ENCODE measurements around the gene NBPF4.
"Not testable (repeated sequence)": the region's sequence is repeated elsewhere in the genome, so short reads cannot be mapped to it uniquely, and the experiment has no call there.

NBPF4 gene, protein sequence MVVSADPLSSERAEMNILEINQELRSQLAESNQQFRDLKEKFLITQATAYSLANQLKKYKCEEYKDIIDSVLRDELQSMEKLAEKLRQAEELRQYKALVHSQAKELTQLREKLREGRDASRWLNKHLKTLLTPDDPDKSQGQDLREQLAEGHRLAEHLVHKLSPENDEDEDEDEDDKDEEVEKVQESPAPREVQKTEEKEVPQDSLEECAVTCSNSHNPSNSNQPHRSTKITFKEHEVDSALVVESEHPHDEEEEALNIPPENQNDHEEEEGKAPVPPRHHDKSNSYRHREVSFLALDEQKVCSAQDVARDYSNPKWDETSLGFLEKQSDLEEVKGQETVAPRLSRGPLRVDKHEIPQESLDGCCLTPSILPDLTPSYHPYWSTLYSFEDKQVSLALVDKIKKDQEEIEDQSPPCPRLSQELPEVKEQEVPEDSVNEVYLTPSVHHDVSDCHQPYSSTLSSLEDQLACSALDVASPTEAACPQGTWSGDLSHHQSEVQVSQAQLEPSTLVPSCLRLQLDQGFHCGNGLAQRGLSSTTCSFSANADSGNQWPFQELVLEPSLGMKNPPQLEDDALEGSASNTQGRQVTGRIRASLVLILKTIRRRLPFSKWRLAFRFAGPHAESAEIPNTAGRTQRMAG

DNA sequence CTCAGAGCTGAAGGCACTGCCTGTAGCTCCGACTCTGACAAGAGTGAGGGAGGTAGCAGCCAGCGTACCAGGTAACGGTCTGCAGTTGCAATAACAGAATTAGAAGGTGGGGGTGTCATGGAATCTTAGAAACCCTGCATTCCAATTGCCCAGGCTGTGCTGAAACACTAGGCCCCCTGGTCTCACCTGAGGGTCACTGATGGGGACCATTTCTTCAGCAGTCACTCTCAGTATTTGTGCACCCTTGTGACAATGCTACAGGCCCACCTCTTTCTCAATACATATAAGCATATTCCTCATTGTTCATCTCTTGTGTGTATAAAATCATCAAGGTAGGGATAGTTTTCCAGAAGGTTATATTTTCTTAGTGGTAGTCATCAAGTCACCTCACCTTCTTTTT lies at the start of gene NBPF4:
NBPF4 (minus strand) TSS at position 101 of the 400 bp plus-strand sequence. CDS start 315 bp downstream, outside the sequence.
- not testable (repeated sequence) for DNase-seq (ENCODE audit: low read depth)

DNA sequence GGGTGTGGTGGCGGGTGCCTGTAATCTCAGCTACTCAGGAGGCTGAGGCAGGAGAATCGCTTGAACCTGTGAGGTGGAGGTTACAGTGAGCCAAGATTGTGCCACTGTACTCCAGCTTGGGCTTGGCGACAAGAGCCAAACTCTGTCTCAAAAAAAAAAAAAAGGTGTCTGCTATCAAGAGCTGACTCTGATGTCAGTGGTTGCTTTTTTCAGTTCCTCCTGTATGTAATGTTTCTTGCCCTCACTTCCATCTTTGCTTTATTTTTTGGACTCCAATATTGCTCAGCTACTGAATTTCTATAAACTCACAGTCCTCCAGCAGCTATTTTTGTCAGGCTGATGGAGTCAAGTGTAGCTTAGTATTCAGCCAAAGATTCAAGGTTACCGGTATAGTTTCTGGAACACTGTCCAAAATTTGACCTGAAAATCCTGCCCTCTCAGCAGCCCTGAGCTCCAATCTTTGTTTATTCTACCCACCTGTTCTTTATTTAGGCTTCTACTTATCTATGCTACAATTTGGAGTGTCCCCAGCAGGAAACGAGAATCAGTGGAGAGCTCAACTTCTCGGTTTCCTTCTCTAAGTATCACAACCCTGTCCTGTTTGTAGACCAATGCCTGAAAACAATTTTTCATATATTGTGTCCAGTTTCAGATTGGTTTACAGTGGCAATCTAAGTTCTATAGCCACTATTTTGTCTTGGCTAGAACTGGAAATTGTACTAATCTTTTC lies 38.8 kb upstream of the NBPF4 start:
- DNase-seq (ENCODE audit: low read depth), result not testable (repeated sequence)

DNA sequence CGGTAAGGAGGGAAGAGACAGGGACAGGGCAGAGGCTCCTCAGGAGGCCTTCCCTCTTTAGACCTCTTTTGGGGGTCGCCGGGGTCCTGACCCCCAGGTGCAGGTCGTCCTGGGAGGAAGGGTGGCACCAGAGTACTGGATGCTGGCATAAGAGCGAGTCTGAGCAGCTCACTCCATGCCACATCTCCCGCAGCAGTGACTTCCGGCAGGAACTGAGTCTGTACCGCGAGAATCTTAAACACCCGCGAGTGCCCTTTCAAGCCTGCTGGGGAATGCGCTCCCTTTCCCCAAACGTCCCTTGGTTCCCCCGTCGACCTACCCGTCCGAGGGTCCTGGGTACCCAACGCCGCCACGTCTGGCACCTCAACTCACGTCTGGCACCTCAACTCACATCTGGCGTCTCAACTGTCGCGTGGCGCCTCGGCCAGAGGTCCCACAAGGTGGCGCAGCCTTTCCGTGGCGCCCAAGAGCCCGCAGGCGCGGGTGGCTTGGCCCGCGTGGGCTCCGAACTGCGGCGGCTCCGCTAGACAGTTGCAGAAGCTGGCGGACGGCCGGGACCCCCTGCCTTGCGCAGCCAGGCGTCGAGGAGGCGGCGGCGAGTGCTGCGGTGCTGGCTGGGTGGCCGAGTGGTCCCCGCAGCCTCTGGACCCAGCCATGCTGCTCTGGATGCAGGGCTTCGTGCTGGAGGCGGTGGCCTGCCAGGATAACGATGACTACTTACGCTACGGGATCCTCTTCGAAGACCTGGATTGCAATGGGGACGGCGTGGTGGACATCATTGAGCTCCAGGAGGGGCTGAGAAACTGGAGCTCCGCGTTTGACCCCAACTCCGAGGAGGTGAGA lies 28.8 kb upstream of the NBPF4 start:
- DNase-seq (ENCODE audit: low read depth), result not testable (repeated sequence)

DNA sequence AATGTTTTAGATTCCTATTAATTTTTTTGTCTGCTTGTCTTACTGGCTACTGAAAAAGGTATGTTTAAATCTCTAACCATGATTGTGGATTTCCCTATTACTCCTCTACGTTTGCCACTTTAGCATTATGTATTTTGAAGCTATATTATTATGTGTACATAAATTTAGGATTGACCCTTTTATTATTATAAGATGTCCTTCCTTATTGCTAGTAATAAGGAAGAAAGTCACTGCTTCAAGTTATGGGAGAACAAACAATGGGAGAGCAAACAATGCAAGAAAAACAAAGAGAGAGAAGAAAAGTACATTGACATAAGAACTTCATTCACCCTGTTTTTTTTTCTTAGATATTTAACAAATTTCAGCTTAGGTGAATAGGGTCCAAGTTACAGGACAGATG lies 23.2 kb upstream of the NBPF4 start:
- not testable (repeated sequence) for DNase-seq (ENCODE audit: low read depth)

DNA sequence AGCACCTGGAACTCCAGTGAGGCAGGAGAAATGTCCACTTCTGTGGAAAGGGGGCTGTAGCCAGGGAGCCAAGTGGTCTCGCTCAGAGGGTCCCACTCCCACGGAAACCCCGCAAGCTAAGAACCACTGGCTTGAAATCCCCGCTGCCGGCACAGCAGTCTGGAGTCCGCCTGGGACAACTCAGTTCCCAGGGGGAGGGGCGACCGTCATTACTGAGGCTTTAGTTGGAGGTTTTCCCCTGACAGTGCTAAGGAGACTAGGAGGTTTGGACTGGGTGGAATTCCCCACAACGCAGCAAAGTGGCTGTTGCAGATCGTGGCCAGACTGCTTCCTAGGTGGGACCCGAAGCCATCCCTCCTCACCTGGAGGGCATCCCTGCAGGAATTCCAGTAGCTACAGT lies 18.1 kb upstream of the NBPF4 start:
- not testable (repeated sequence) for DNase-seq (ENCODE audit: low read depth)

DNA sequence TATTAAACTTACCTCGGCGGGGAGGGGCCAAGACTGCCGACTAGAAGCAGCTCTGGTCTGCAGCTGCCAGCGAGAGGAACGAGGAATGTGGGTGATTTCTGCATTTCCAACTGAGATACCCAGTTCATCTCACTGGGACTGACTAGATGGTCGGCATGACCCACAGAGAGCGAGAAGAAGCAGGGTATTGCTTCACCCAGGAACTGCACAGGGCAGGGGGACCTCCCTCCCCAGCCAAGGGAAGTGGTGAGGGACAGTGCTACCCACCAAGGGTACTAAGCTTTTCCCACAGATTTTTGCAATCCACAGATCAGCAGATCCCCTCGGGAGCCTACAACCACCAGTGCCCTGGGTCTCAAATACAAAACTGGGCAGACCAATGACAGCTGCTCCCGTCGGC lies 17.6 kb upstream of the NBPF4 start:
- DNase-seq (ENCODE audit: low read depth), result not testable (repeated sequence)

DNA sequence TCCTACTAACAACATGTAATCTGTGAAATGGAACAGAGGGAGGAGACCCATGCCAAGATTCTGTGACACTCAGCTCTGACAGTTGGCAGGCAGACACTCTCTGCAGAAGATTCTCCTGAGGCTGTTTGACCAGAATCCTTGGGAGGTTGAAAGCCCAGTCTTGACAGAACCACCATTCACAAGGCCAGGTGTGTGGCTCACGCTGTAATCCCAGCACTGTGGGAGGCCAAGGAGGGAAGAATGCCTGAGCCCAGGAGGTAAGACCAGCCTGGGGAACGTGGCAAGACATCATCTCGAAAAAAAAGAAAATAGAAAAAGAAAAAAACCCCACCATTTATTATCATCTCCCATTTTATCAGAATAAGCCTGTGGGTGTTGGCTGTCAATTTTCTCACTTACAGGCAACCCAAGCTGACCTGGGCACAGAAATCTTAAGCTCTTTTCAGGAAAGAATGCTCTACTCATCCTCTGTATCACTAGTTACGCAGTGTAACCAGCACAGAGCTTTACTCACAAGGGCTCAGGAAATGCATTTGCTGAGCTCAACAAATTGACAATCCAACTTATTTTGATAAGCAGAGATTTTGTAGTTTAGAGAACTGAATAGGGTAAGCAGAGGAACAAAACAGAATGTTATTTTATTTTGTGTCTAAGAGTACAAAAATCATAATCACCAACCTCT lies 16.8 kb upstream of the NBPF4 start:
- DNase-seq (ENCODE audit: low read depth), result not testable (repeated sequence)

DNA sequence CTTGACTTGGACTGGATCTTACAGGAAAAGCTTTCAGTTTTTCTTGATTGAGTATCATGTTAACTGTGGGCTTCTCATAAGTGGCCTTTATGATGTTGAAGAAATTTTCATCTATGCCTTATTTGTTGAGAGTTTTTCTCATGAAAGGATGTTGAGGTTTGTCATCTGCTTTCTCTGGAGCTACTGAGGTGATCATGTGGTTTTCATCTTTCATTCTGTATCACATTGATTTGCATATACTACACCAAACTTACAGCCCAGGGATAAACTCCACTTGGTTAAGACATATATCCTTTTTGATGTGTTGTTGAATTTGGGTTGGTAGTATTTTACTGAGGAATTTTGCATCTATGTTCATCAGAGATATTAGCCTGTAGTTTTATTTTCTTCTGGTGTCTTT lies 11.6 kb upstream of the NBPF4 start:
- not testable (repeated sequence) for DNase-seq (ENCODE audit: low read depth)

DNA sequence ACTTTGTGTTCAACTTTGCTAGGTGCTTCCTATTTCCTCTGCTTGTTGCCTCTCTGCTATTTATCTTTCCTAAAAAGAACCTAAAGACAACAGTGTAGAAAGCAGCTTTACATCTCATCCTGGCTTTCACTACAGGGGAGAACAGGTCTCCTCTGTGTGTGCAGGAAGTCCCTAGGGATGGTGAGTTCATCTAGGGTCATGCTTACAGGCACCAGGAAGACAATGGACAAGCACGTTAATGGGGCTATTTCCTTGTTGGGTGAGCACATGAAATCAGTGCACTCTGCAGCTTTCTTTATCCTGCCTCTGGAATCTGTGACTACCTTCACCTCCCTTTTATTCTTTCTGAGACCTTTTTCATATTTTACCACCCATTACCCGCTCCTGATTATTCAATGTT lies 4.5 kb downstream of the NBPF4 start:
- not testable (repeated sequence) for DNase-seq (ENCODE audit: low read depth)

DNA sequence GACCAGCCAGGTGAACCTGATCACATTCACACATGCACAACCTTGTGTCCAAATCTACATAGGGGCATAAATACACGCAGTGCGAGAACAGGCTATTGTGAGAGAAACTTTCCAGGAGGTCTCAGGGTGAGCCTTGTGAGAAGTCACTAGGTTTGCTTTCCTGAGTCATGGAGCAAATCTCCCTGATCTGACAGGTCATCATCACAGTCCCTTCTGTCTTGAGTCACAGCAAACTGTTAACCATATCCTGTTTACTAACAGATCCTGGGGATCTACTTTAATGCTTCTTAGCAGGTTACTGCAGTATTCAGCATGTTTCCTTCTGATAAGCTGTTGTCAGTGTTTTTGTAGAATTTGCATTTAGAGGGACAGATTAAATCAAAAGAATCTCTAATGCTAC lies 8.6 kb downstream of the NBPF4 start:
- not testable (repeated sequence) for DNase-seq (ENCODE audit: low read depth)

DNA sequence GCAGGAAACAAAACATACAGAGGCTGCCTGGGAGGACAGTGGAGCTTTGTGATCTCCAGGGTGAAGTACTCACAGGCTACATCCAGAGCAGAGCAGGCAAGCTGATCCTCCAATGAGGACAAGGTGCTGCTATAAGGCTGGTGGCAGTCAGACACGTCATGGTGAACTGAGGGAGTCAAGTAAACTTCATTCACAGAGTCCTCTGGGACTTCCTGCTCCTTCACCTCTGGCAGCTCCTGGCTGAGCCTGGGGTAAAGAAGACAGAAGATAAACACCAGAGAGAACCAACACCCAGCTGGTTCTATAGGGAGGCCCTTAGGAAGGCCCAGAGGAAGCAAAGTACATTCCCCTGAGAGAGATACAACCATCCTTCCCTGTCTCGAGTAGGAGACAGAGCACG lies 11.7 kb downstream of the NBPF4 start:
- not testable (repeated sequence) for DNase-seq (ENCODE audit: low read depth)

DNA sequence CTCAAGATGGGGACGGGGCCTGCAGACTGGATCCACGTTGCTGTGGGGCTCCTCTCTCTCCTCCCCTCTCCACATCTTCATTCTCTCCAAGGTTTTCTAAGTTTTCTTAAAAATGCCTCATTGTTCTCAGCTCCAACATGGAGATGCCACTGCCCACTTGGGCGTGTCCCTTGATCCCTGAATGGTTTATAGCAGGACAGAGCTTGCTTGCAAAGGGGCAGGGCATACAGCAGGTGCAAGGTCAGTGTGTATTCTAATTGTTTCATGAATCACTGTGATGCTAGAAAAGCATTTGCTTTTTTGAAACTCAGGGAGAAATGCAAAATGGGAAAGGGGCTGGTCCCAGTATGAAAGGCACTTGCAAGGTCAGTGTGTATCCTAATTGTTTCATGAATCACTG lies 13.9 kb downstream of the NBPF4 start:
- DNase-seq (ENCODE audit: low read depth), result not testable (repeated sequence)

DNA sequence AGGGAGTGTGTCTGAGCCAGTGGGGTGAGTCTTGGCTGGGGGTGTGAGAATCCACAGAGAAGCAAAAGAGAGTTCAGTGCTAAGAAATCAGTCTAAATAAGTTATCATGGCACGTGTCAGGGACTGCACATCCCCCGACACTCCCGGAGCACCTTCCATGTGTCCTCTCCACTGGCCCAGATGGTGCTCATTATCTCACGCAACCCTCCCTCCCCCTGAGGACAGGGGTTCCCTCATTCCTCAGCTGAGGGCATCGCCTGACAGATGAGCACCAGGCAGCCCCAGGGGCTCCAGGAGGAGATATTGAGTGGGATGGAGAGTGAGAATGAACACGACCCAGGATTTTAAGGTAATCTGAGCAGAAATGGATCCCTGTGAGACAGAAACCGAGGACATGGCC lies 16.1 kb downstream of the NBPF4 start:
- not testable (repeated sequence) for DNase-seq (ENCODE audit: low read depth)

DNA sequence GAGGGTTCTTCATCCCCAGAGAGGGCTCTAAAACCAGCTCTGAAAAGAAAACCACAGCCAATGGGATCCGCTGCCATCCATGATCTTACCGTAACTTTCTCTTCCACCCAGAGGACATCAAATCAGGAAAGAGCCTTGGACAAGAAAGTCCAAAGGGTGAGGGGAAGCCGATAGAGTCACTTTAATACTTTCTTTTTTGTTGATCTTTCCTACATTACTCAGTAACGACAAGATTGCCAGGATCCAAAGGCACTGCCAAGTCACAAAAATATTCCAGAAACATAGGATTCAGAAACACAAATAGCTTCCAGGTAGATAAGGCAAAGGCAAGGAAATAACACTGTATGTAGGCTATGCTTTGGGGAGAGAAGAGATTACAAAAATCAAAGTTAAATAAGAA lies 17.0 kb downstream of the NBPF4 start:
- DNase-seq (ENCODE audit: low read depth), result not testable (repeated sequence)

DNA sequence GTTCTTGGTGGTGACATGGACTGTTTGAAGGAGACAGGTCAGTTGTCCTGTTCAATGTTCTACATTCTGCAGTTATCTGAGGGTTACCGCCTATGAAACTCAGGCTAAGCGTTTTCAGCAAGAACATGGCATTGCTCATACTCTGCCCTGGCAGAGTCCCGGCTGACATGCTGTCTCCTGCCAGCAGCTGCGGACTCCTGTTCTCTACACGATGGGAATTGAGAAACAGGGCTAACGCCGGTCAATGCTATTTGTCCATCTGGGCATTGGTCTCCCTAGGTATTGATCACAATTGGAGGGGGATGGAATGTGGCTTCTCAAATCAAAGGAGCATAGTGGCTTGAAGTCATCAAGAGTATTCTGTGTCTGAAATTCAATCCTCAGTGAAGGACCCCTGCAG lies 20.6 kb downstream of the NBPF4 start:
- not testable (repeated sequence) for DNase-seq (ENCODE audit: low read depth)

DNA sequence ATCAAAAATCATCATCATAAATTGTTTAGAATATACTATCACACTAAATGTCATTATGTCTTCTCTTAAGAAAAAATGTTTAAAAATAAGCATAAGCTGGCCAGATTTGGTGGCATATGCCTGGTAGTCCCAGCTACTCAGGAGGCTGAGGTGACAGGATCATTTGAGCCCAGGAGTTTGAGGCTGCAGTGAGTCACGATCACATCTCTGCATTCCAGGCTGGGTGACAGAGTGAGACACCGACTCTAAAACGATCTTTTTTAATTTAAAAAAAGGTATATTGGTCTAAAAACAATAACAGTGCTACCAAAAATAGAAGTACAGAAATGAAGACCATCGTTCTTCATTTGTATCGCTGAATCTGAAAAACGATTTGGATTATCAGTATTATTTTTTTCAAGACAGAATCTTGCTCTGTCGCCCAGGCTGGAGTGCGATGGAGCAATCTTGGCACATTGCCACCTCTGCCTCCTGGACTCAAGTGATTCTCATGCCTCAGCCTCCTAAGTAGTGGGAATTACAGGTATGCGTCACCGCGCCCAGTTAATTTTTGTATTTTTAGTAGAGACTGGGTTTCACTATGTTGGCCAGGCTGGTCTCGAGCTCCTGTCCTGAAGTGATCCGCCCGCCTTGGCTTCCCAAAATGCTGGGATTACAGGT lies 26.2 kb downstream of the NBPF4 start:
- DNase-seq (ENCODE audit: low read depth), result not testable (repeated sequence)

DNA sequence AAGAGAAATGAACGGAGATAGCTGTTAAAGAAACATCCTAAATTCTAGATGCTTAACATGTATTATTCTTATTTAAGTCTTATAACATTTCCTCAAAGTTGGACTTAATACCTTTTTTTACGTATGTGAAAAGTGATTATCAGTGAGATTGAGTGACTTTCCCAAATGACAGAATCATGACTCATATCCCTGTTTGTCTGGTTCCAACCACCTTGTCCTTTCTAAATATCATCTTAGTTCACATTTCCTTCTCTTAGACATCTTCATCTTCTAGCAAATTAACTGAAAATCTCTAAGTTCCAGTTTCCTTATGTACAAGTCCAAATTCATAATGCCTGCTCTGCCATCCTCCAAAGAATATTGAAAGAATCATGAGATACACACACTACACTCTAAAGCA lies 26.9 kb downstream of the NBPF4 start:
- DNase-seq (ENCODE audit: low read depth), result not testable (repeated sequence)

DNA sequence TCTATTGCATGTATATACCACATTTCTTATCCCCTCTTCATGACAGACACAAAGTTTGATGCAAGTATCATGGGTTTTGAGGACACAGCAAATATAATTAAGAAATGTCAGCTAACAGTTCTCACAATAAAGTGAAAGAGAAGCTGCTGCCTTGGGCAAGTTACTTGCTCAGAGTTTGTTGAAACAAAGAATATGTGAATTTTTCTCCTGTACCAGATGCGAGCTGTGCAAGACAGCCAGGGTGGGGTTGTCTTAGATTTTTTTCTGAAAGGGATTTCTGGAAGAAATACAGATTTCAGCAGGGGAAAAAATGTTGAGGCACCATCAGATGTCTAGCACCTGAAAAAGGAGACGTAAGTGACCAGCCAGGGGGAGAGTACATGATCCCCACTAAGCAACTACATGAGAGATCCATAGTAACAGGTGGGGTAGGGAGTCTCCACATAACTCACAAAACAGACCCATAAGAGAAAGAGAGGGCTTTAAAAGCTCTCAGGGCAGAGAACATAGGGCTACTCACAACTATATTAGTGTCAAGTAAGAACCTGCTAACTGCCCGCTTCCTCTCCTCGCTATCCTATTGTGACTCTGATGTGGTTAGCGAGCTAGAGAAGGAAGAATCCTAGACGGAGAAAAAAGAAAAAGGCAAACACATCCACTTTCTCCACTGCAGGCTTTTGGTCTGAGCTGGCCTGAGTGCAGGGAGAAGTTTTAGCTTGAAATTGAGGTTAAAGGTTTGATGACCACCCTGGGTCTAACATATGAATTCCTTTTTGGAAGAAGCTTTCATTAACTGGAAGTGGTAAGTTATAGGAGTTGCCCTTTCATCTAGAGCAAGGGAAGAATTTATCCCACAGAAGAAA lies 27.6 kb downstream of the NBPF4 start:
- not testable (repeated sequence) for DNase-seq (ENCODE audit: low read depth)

DNA sequence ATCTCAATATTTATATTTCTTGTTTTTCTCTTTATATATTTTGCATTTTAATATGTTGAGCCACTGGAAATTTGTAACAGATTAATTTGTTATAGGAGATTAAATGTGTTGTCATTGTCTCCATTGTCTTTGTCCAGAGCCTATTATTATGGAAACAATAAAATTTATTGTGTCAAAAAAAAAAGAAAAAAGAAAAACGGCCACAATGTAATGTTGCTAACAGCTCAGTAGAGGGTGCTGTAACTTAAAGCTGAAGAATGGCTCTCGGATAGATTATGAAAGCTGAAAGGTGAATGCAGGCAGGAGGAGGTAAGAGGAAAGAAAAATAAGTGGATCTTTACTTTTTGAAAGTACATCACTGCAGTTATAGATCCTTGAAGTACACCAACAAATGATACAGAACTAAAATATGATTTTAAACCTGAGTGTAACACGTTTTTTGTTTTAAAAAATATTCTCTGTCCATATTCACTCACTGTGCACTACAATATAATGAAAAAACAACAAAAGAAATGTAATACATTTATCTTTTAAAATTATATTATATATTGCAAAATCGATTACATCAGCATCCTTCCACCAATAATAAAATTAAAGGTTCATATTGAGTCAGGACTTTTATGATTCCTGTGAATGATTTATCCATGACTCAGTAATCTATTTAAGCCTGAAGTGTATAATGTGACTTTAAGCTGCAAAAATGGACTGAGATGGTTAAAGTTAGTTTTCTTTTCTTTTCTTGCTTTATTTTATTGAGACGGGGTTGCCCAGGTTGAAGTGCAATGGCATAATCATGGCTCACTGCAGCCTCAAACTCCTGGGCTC lies 29.0 kb downstream of the NBPF4 start:
- not testable (repeated sequence) for DNase-seq (ENCODE audit: low read depth)

All from HS-27A (cell line).